Measurements from ENCODE around the gene HIP1.
"Not testable (repeated sequence)": the region's sequence is repeated elsewhere in the genome, so short reads cannot be mapped to it uniquely, and the experiment has no call there.

Gene HIP1

GRCh38 chr7:75567948-75568595 is 170.7 kb downstream of the HIP1 start:
- no peak for DNase-seq

- no peak for DNase-seq
These were observed 173.5 kb downstream of the HIP1 start for GRCh38 chr7:75565132-75565837.

- no peak for DNase-seq
These were observed 175.6 kb downstream of the HIP1 start for GRCh38 chr7:75563171-75563570.

GRCh38 chr7:75559976-75560365 is 178.8 kb downstream of the HIP1 start:
- no peak for DNase-seq

GRCh38 chr7:75559355-75559975 is 179.3 kb downstream of the HIP1 start:
- no peak for DNase-seq

- DNase-seq: not testable (repeated sequence)
These were observed 181.9 kb downstream of the HIP1 start for GRCh38 chr7:75556835-75557234.

- DNase-seq: no peak
These were observed 183.0 kb downstream of the HIP1 start for GRCh38 chr7:75555736-75556135.

- DNase-seq: no peak
These were observed 192.3 kb downstream of the HIP1 start for GRCh38 chr7:75546237-75547015.

GRCh38 chr7:75537731-75538130 is 201.0 kb downstream of the HIP1 start:
- no peak for DNase-seq

- no peak for DNase-seq
These were observed 201.7 kb downstream of the HIP1 start for GRCh38 chr7:75536940-75537538.

- DNase-seq: no peak
These were observed 202.2 kb downstream of the HIP1 start for GRCh38 chr7:75536491-75536890.

GRCh38 chr7:75534727-75535307 is 203.9 kb downstream of the HIP1 start:
- DNase-seq: no peak

GRCh38 chr7:75533926-75534325 is 204.8 kb downstream of the HIP1 start:
- DNase-seq: no peak

- DNase-seq: no peak
These were observed 206.1 kb downstream of the HIP1 start for GRCh38 chr7:75532639-75533038.

- DNase-seq: no peak
These were observed 207.4 kb downstream of the HIP1 start for GRCh38 chr7:75531359-75531821.

GRCh38 chr7:75527224-75527722 is 211.5 kb downstream of the HIP1 start:
- DNase-seq: not testable (repeated sequence)

- not testable (repeated sequence) for DNase-seq
These were observed 217.0 kb downstream of the HIP1 start for GRCh38 chr7:75521727-75522126.

- not testable (repeated sequence) for DNase-seq
These were observed 219.9 kb downstream of the HIP1 start for GRCh38 chr7:75518842-75519241.

- DNase-seq: not testable (repeated sequence)
These were observed 229.7 kb downstream of the HIP1 start for GRCh38 chr7:75509033-75509432.

GRCh38 chr7:75492020-75492419 is 246.7 kb downstream of the HIP1 start, which contains the start of gene SPDYE5:
SPDYE5 (plus strand) TSS chr7:75492320; CDS start chr7:75494048, 1,728 bp downstream.
- not testable (repeated sequence) for DNase-seq

- peak; percentile 62 to 79 (median 69) for DNase-seq
These were observed 252.6 kb downstream of the HIP1 start, which contains the start of gene POM121C for GRCh38 chr7:75485979-75486643. POM121C (minus strand) TSS chr7:75486299; CDS start chr7:75441496, 44,803 bp downstream.

All from activated naive CD4-positive, alpha-beta T cell (primary cell).